ENCODE measurements around the gene CAMK1D. TPM values are rescaled to one million over a fixed set of nuclear protein-coding genes. Genes with fewer than 3 reads are reported as not detected.

Gene CAMK1D
- total and polyA plus RNA-seq, 2 of the 4 experiments (the other 2 are of a cell fraction): 5.0 to 5.3 TPM

DNA sequence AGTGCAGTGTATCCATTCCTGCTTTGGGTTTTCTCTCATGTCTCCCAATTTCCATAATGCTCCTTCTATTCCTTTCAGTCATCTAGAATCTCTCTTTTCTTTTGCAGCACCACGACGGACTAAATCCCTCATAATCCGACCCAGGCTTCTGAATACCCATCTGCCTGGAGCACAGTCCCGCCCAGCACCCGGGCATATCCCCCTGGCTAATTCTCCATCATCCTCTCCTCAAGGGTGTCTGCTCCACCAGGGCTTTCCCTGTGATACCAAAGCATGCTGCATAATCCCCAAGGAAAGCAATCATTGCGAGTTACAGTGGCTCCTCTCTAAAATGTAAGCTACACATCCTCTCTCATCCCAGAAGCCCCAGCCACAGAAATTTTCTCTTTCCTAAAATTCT is 330.3 kb downstream of the CAMK1D start:
- Histone ChIP-seq H3K9ac (ENCODE audit: low read depth, low read length) (no peak overlapping the region), H2BK120ac (ENCODE audit: low read depth, low read length) (no peak overlapping the region), H4K8ac (ENCODE audit: low read depth in 2 of 2, low read length in 2 of 2) (no peak overlapping the region), H3K56ac (ENCODE audit: extremely low read depth, insufficient read depth, low read length) (no peak overlapping the region), H3K27me3 (ENCODE audit: control insufficient read depth, insufficient read depth, low read length) (peaks cover 2% of the 10 kb centered on the region; the same call in 1 of the 2 replicates), H3K27ac (ENCODE audit: insufficient read depth, low read length) (no peak overlapping the region), H3K4me2 (ENCODE audit: low read depth, low read length) (no peak overlapping the region), H3K4ac (ENCODE audit: low read depth, low read length) (no peak overlapping the region), H3K18ac (ENCODE audit: low read depth, low read length) (no peak overlapping the region), H3K23ac (ENCODE audit: low read depth, low read length) (no peak overlapping the region), H2BK5ac (ENCODE audit: low read depth, low read length, poor library complexity, severe bottlenecking) (no peak overlapping the region), H3K14ac (replicated peaks; ENCODE audit: low read depth, low read length) (no peak overlapping the region), H2AK9ac (replicated peaks; ENCODE audit: low read depth, low read length, poor library complexity) (no peak overlapping the region), H2AFZ (replicated peaks; ENCODE audit: low read length, poor library complexity) (no peak overlapping the region), H3K9me3 (ENCODE audit: control insufficient read depth, insufficient read depth, low read length) (peaks cover 2% of the 10 kb centered on the region; the same call in 1 of the 2 replicates), H2BK20ac (ENCODE audit: low read depth, low read length) (no peak overlapping the region), H4K5ac (ENCODE audit: low read depth, low read length) (no peak overlapping the region), H4K20me1 (ENCODE audit: insufficient read depth, low read length) (no peaks in the 10 kb centered on the region), H3K36me3 (ENCODE audit: control insufficient read depth, insufficient read depth, low read length) (no peaks in the 10 kb centered on the region), H3K4me3 (ENCODE audit: insufficient read depth, low read depth, low read length) (no peak overlapping the region), H2AK5ac (ENCODE audit: low read depth, low read length) (no peak overlapping the region), H4K91ac (ENCODE audit: insufficient read depth, low read depth, low read length) (no peak overlapping the region), H3K9me1 (ENCODE audit: insufficient read depth, low read length) (no peaks in the 10 kb centered on the region), H3K79me1 (ENCODE audit: low read depth in 1 of 2, low read length in 2 of 2) (no peaks in the 10 kb centered on the region), H3K4me1 (ENCODE audit: control insufficient read depth, insufficient read depth, low read length) (no peaks in the 10 kb centered on the region), H2BK15ac (ENCODE audit: low read depth, low read length) (no peak overlapping the region)
- CTCF ChIA-PET: no interaction called here
- in situ Hi-C loops (cut with MboI; ENCODE audit: low sequenced_read_pairs) (no loop called here), intact Hi-C loops (cut with micrococcal nuclease) (no loop called here), dilution Hi-C loops (cut with HindIII; ENCODE audit: low sequenced_read_pairs, unreplicated experiment) (no loop called here)
- ATAC-seq (ENCODE audit: low read depth): no peak
- TF ChIP-seq MAZ (IDR thresholded peaks at IDR 0.05; ENCODE audit: borderline replicate concordance, low read depth, low read length): no peak
- TF ChIP-seq MAFK (IDR thresholded peaks at IDR 0.05; ENCODE audit: low read depth, low read length): no peak
- TF ChIP-seq MXI1 (IDR thresholded peaks at IDR 0.05; ENCODE audit: borderline replicate concordance, low read depth, low read length): no peak
- TF ChIP-seq CHD1 (IDR thresholded peaks at IDR 0.05; ENCODE audit: low read depth, low read length): no peak
- no peak for TF ChIP-seq CEBPB (IDR thresholded peaks at IDR 0.05; ENCODE audit: low read depth, low read length)
- TF ChIP-seq RCOR1 (IDR thresholded peaks at IDR 0.05; ENCODE audit: insufficient replicate concordance, low read length): no peak
- TF ChIP-seq, protein P1, sequence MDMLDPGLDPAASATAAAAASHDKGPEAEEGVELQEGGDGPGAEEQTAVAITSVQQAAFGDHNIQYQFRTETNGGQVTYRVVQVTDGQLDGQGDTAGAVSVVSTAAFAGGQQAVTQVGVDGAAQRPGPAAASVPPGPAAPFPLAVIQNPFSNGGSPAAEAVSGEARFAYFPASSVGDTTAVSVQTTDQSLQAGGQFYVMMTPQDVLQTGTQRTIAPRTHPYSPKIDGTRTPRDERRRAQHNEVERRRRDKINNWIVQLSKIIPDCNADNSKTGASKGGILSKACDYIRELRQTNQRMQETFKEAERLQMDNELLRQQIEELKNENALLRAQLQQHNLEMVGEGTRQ (IDR thresholded peaks at IDR 0.05; ENCODE audit: low read depth, low read length): no peak
- TF ChIP-seq, protein P2, sequence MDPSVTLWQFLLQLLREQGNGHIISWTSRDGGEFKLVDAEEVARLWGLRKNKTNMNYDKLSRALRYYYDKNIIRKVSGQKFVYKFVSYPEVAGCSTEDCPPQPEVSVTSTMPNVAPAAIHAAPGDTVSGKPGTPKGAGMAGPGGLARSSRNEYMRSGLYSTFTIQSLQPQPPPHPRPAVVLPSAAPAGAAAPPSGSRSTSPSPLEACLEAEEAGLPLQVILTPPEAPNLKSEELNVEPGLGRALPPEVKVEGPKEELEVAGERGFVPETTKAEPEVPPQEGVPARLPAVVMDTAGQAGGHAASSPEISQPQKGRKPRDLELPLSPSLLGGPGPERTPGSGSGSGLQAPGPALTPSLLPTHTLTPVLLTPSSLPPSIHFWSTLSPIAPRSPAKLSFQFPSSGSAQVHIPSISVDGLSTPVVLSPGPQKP (IDR thresholded peaks at IDR 0.05; ENCODE audit: borderline replicate concordance, low read depth, low read length): no peak
- TF ChIP-seq POLR2A (IDR thresholded peaks at IDR 0.05; ENCODE audit: low read depth, low read length): no peak
- no peak for TF ChIP-seq BHLHE40 (IDR thresholded peaks at IDR 0.05; ENCODE audit: low read depth, low read length)
- no peak for TF ChIP-seq RAD21 (IDR thresholded peaks at IDR 0.05; ENCODE audit: low read length)
- no peak for TF ChIP-seq NFE2L2 (IDR thresholded peaks at IDR 0.05; ENCODE audit: low read depth, low read length)
- no peak for TF ChIP-seq SMC3 (IDR thresholded peaks at IDR 0.05; ENCODE audit: low read depth, low read length)
- no peak for TF ChIP-seq RFX5 (IDR thresholded peaks at IDR 0.05; ENCODE audit: low read depth, low read length)
- TF ChIP-seq, protein P3, sequence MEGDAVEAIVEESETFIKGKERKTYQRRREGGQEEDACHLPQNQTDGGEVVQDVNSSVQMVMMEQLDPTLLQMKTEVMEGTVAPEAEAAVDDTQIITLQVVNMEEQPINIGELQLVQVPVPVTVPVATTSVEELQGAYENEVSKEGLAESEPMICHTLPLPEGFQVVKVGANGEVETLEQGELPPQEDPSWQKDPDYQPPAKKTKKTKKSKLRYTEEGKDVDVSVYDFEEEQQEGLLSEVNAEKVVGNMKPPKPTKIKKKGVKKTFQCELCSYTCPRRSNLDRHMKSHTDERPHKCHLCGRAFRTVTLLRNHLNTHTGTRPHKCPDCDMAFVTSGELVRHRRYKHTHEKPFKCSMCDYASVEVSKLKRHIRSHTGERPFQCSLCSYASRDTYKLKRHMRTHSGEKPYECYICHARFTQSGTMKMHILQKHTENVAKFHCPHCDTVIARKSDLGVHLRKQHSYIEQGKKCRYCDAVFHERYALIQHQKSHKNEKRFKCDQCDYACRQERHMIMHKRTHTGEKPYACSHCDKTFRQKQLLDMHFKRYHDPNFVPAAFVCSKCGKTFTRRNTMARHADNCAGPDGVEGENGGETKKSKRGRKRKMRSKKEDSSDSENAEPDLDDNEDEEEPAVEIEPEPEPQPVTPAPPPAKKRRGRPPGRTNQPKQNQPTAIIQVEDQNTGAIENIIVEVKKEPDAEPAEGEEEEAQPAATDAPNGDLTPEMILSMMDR (conservative IDR thresholded peaks at IDR 0.05; ENCODE audit: low read depth, low read length): no peak
- no peak for TF ChIP-seq FOS (IDR thresholded peaks at IDR 0.05; ENCODE audit: low read depth, low read length)
- POLR2A ChIA-PET (ENCODE audit: unreplicated experiment): no interaction called here
- DNase-seq: no peak
- no TSS peak for BruUV-seq (replicated peaks)
- 88% methylated on average over 3 of the region's 6 CpGs; no CpG with 5 or more reads in 1 of the 2 experiments for WGBS, 2 experiments (ENCODE audit: extremely low coverage in 2 of 2, insufficient read length in 1 of 2)

Data from IMR-90 (cell line).